GM21619 (cell line): ENCODE data around the gene RPL13.

ENCODE experiments used
- ATAC-seq: cut with Tn5 transposase; IDR thresholded peaks from one replicate; pipeline ENCODE4 v1.9.1; 2021; ENCODE audit not compliant: unreplicated experiment

The RPL13 gene

GRCh38 chr16:89560378-89561141 is at the start of gene RPL13:
TSS of gene RPL13 (plus strand) at chr16:89560682. CDS start at chr16:89560960, 278 bp downstream.
- ATAC-seq, result peak; percentile 80

GRCh38 chr16:89511374-89511773 is 49.1 kb upstream of the RPL13 start:
- ATAC-seq, result no peak

DNA sequence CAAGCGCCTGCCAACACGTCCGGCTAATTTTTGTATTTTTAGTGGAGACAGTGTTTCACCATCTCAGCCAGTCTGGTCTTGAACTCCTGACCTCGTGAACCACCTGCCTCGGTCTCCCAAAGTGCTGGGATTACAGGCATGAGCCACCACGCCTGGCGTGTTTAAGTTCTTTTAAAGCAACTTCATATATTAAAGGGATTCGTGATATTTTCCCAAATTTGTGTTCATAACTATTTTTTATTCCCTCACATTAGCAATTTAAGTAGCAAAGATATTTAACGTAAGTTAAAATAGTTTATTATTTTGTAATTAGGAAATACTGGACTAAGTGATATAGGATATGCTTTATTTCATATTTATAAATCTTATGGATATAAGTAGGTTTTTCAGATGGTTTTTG is 48.0 kb upstream of the RPL13 start:
- no peak for ATAC-seq

- no peak for ATAC-seq
These were observed 43.4 kb upstream of the RPL13 start for GRCh38 chr16:89517128-89517527.

DNA sequence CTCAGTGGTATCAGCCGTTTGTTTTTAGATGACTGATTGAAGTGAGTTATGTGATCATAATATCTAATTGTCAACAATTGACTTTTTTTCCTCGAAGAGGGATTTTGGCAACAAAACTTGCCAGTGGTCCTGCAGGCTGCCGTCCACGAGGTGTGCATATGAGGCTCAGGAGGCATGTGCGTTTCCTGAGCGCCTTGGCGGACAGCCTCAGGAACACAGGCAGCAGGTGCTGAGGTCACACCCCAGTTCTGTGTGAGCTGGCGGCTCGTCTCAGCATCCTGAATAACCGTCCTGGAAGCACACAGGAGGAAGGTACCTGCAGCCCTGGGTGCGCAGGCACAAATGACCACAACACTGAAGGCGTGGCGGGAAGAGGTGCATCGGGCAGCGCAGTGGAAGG is 40.6 kb upstream of the RPL13 start:
- ATAC-seq, result no peak

DNA sequence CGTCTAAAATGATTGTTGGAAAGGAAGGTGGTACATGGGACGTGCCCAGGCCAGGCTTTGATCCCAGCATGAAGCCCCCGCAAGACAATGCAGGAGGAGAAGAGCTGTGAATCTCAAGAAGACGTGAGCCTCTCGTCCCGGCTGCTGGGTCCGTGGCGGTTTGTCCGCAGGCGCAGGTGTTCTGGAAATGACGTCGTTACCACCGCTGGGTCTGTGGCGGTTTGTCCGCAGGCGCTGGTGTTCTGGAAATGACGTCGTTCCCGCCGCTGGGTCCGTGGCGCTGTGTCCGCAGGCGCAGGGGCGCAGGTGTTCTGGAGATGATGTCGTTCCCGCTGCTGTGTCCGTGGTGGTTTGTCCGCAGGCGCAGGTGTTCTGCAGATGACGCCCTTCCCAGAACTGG is 38.2 kb upstream of the RPL13 start:
- no peak for ATAC-seq

DNA sequence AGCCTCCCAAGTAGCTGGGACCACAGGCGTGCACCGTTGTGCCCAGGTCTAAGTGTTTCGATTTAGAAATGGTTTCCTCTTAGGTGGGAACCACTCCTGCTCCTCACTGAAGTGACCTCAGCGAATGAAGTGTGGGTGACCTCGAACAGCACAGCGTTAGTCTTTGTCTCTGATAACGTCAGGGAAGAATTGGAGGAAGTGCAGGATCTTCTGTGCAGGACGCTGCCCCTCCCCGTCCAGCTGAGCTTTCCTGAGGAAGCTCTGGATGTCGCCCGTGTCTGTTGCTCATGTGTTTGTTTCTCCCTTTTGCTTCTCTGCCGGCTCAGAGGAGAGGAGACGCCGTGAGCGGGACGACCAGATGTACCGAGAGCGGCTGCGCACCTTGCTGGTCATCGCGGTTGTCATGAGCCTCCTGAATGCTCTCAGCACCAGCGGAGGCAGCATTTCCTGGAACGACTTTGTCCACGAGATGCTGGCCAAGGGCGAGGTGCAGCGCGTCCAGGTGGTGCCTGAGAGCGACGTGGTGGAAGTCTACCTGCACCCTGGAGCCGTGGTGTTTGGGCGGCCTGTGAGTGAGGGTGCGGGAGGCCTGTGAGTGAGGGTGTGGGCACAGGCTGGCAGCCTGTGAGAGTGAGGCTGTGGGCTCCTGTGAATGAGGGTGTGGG is 36.7 kb upstream of the RPL13 start:
- no peak for ATAC-seq

- ATAC-seq, result no peak
These were observed 35.2 kb upstream of the RPL13 start for GRCh38 chr16:89525146-89525913.

DNA sequence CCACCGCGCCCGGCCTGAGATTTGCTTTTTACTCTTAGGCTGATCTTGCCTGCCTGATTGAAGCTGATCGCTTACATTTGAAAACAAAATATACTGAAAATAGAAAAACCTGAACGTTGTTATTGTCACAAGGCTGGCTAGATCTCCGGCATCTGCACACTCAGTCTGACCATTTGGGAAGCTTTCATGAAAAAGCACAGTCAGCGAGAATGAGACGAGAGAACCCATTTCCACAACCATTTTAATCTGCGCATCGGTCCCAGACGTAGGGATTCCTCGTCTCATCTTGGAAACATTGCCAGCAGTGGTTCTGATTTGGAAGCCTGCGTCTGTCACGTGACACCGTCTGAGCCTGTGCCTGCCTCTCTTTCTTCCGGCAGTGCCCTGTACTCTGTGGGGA is 31.4 kb upstream of the RPL13 start:
- no peak for ATAC-seq

DNA sequence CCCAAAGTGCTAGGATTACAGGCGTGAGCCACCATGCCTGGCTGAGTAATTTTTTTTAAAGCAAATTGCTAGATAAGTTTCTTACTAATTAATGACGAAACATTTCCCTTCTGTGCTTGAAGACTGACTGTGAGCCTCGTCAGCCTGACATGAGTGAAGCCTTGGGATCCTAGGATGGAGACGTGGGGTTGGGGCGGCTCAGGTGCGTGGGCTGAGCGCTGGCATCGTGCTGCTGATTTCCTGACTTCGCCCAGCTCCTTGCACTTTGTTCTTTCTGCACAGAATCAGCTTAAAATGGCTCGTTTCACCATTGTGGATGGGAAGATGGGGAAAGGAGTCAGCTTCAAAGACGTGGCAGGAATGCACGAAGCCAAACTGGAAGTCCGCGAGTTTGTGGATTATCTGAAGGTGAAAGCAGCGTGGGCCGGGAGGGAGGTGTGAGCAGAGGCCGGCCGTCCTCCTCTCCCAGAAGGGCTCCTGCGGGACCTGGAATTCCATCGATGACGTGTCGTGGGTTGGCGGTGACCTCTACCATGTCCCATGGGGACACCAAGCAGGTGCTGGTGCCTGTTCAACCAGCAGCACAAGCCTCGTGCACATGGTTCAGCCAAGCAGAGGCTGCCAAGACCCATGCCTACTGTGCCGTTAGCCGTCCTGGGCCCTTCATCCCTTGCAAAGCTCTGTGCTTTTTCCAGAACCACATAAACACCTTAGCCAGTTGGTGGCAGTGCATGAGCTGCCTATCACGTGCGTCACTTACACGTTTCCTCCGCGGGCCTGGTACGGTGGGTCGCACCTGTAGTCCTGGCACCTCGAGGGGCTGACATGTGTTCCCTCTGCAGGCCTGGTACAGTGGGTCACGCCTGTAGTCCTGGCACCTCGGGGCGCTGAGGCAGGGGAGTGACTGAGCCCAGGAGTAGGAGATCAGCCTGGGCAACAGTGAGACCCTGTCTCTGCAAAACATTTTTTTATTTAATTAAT is 29.8 kb upstream of the RPL13 start:
- no peak for ATAC-seq

- ATAC-seq, result no peak
These were observed 28.5 kb upstream of the RPL13 start for GRCh38 chr16:89531821-89532526.

GRCh38 chr16:89534252-89534756 is 26.2 kb upstream of the RPL13 start:
- ATAC-seq, result no peak

GRCh38 chr16:89536371-89536770 is 24.1 kb upstream of the RPL13 start:
- ATAC-seq, result no peak

DNA sequence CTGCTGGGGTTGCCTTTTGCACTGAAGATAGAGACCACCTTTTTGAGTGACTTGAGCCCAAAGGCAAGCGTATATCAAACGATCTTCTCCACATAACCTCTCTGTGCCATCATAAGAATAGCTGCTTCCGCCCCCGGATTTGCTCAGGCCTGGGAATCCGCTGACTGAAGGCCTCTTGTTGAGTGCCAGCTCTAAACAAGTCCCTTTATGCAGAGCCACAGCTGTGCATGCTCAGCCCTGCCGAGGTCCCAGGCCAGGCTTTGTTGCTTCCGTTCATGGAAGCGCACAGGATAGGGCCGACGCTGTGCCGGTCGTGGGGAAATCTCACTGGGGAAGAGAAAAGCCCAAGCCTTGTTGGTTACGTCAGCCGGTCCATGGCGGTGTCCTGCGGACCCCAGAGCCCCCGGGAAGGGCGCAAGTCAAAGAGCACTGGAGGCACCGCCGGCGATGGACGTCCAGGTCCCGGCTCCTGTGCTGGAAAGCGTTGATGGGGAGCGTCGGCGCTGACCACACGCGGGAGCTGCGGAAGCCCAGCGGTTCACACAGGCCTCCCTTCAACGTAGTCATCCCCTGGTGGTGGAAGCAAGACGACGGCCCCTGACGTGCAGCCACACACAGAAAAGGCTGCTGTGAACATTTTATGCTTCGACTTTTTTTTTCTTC is 23.5 kb upstream of the RPL13 start:
- ATAC-seq, result no peak

GRCh38 chr16:89537549-89537925 is 22.9 kb upstream of the RPL13 start:
- no peak for ATAC-seq

GRCh38 chr16:89538286-89538685 is 22.2 kb upstream of the RPL13 start:
- ATAC-seq, result no peak

DNA sequence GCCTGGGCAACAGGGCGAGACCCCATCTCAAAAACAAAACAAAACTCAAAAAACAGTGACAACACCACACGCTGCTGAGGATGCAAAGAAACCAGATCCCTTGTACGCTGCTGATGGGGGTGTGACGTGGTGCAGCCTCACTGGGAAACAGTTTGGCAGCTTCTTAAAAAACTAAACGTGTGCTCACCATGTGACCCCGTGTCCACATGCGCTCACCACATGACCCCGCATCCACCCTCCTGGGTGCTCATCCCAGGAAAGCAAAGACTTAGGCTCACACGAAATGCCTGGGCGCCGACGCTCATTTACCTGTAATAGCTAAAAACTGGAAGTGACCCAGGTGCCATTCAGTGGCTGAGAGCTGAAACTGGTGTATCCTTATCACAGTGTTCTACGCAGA is 19.9 kb upstream of the RPL13 start:
- ATAC-seq, result no peak

DNA sequence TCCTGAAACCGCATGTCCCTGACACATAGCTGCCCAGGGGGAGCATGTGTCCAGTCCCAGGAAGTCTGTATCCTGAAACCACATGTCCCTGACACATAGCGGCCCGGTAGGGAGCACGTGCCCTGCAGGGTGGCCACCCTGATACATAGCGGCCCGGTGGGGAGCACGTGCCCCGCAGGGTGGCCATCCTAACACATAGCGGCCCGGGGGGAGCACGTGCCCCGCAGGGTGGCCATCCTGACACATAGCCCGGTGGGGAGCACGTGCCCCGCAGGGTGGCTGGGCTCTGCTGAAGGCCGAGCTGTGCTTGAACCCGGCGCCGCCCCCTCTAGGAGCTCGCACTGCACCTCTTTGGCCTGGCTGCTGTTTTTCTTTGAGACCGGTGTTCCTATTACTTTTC is 18.7 kb upstream of the RPL13 start:
- no peak for ATAC-seq

GRCh38 chr16:89544113-89544512 is 16.4 kb upstream of the RPL13 start:
- no peak for ATAC-seq

GRCh38 chr16:89544713-89545043 is 15.8 kb upstream of the RPL13 start:
- ATAC-seq, result no peak
